GM19372 (cell line): ENCODE results near the gene NSF.
"Not testable (repeated sequence)": the region's sequence is repeated elsewhere in the genome, so short reads cannot be mapped to it uniquely, and the experiment has no call there.

Experiments
- ATAC-seq: cut with Tn5 transposase; IDR thresholded peaks from one replicate; pipeline ENCODE4 v1.9.1; 2021; ENCODE audit warnings: mild to moderate bottlenecking, low read depth, moderate library complexity; ENCODE audit not compliant: unreplicated experiment

Gene NSF

DNA sequence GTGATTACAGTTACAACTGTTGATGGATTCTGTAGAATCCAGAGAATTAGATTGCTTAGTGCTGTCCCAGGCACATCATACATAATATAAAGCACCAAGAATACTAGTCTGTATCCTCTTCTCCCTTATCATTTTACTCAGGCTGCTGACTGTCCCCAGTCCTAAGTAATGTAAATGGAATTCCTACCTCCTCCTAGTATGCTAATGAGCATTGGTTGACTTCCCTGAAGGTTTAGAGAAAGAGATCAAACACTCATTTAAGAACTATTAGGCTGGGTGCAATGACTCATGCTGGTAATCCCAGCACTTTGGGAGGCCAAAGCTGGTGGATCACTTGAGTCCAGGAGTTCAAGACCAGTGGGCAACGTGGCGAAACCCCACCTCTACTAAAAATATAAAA lies 37.0 kb downstream of the NSF start:
- not testable (repeated sequence) for ATAC-seq

- not testable (repeated sequence) for ATAC-seq
Observed at GRCh38 chr17:46628753-46629436, 38.4 kb downstream of the NSF start.

DNA sequence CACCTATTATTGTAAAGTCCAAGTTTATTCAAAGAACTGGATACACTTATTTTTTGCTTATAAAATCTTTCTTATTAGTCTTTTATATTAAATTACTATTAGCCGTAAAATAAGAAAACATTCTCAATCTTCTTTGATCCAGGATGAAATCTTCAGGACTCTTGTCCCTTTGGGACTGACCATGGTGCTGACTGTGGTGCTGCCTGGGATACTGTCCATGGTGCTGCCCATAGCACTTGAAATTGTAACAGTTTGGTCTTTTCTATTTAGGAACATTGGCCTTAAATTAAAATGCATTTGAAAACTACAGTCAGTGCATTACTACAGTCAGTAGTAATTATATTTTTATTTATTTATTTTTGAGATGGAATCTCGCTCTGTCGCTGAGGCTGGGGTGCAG lies 41.7 kb downstream of the NSF start:
- not testable (repeated sequence) for ATAC-seq

DNA sequence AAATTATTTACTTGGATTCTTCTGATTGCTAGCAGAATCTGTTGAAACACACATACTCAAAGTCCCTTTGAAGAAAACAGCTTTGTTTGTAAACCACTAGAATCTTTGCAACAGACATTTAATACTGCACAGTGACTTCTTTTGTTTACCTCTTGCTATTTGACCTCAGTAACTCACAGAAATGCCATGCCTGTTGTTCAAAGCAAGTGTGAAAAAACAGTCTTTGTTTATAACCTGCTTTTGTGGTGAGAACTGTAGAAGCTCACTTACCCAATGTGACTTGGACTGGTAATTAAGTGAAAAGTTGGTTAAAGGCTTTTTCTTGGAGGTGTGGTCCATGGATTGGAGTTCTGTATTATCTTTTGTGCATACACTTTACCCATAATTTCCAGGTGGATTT lies 44.4 kb downstream of the NSF start:
- ATAC-seq: not testable (repeated sequence)

GRCh38 chr17:46641861-46642656 lies 51.6 kb downstream of the NSF start:
- ATAC-seq: not testable (repeated sequence)

DNA sequence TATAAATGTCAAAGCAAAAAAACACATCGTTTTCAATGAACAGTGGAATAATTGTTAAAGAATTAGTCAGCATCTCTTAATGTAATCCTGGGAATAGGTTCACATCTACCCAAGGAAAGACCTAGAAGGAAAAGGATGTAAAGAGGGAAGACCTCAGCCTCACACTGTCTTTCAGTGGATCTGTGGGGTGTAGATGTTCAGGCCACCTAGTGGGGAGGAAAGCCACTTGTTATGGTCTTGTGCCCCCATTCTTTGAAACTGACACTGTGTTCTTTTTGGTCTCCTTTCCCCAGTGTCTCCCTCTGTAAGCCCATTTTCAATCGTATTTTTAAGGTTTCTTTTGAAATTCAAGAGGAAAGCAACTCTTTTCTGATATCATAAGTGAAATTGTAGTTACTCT lies 56.8 kb downstream of the NSF start:
- not testable (repeated sequence) for ATAC-seq

- ATAC-seq: not testable (repeated sequence)
Observed at GRCh38 chr17:46647688-46648278, 57.3 kb downstream of the NSF start.

GRCh38 chr17:46649246-46649645 lies 58.8 kb downstream of the NSF start:
- ATAC-seq: not testable (repeated sequence)

DNA sequence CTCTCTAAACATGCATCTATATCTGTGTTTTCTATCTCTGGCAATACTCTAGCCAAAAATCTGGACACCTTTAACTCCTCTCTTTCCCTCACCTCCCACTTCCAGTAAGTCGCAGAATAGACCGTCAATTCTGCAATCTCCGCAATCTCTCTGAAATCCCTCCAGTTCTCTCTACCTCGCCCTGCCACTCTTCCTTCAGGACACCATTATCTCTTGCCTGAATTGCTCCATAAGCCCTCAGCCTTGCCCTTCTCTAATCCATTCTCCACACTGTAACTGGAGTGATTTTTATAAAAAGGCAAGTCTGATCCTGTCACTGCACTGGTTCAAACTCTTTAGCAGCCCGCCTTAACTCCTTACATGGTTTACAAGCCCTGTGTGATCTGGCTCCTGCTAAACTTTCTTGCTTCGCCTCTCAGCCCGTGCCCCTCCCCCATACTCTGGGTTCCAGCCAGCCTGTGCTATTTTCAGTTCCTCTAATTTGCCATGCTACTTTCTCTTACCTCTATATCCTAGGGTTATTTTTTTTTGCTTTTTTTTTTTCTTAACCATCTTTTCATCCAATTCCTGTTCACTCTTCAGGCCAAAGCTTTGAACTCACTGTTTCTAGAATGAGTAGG lies 61.7 kb downstream of the NSF start:
- ATAC-seq: not testable (repeated sequence)

DNA sequence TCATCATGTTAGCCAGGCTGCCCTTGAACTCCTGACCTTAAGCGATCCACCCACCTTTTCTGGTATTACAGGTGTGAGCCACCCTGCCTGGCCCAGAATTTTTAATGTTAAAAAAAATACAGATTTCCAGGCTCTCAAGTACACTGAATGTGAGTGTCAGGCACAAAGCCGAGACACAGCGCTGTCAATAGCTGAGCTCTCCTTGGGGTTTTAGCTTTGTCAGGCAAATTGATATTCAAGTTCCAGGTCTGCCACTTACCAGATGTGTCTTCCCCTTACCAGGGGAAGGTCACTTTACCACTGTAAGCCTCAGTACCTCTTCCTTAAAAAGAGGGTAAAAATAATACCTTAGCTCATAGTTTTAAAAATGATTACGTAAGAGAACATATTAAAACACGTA lies 67.8 kb downstream of the NSF start:
- not testable (repeated sequence) for ATAC-seq

- ATAC-seq: not testable (repeated sequence)
Observed at GRCh38 chr17:46659702-46660101, 69.2 kb downstream of the NSF start.

DNA sequence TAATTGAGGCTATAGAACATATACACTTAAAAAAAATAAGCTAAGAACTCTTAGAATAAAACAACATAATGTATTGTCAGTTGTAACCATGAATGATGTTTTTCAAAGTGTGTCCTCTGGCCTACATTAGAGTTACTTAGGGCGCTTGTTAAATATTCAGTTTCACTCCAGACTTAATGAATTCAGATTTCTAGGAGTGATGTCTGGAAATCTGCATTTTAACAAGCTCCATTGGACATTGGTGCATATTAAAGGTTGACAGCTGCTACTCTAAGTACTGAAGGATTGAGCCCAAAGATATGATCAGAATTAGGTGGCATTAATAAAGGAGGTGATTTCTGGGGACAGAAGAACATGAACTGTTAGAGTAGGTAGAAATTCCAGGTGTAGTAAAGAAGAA lies 72.7 kb downstream of the NSF start:
- ATAC-seq: not testable (repeated sequence)

DNA sequence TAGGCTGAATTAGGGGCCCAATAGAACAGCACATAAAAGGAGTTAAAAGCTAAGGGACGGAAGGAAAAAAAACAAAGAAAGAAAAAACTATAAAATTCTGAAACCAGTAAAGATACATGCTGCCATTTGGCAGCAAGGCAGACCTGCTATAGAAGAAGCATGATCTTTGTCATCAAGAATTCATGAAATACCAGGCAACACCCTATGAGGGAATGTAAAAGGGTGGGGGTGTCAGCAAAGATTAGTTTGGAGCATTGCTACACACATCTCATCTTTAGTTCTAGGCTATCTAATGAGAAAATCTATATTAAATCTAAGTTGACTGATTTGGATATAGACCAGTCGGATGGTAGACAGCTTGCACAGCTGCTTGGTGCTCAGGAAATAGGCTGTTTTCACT lies 73.1 kb downstream of the NSF start:
- not testable (repeated sequence) for ATAC-seq

GRCh38 chr17:46665969-46666368 lies 75.5 kb downstream of the NSF start:
- not testable (repeated sequence) for ATAC-seq

- ATAC-seq: not testable (repeated sequence)
Observed at GRCh38 chr17:46670789-46671188, 80.3 kb downstream of the NSF start.

- not testable (repeated sequence) for ATAC-seq
Observed at GRCh38 chr17:46672777-46673176, 82.3 kb downstream of the NSF start.

GRCh38 chr17:46677819-46678218 lies 87.3 kb downstream of the NSF start:
- ATAC-seq: not testable (repeated sequence)

DNA sequence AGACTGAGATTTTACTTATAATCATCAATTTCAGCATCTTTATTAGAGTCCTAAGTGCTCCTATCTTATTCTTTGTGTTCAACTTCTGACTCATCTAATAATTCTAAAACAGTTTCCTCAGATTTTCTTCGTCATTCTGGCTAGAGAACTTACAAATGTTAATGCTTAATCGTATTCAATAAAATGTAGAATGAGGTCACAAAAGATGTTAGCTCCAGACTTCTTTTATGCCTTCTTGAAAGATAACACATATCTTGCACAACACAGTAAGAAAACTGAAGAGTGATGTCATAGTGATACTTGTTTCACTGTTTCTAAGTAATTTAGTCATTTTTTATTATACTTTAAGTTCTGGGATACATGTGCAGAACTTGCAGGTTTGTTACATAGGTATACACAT lies 93.2 kb downstream of the NSF start:
- not testable (repeated sequence) for ATAC-seq

DNA sequence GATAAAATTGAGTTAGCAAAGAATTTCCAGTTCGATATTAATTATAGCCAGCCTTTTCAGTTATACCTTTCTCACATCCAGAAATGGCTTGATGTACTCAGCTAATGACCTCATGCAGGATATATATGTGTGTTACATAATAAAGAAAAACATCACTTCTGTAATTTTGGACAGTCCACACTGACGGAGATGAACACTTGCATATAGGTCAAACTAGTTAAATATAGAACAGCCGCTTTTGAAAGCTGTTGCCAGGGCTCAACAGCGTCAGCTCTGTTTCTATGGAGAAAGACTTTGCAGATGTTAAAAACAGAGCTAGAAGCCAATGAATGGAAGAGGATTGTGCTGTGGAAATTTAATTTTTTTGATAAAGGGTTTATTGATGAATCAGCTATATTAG lies 94.8 kb downstream of the NSF start:
- not testable (repeated sequence) for ATAC-seq

GRCh38 chr17:46692196-46692595 lies 101.7 kb downstream of the NSF start:
- ATAC-seq: not testable (repeated sequence)

DNA sequence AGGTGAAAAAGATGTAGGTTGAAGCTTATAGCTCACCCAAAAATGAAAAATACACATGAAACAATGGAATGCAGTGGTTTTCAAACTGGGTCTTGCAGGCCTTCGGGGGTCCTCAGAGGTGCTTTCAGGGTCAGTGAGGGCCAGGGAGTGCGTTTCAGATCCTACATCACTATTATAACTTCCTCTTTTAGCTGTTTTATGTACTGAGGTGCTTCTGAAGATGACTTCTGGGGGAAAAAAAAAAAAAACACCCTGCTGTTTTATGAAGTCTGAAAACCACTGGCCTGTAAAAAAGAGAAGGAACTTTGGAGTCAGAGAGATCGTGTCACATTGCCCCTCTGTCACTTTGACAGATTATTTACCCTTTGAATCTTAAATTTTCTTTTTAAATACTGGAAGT lies 102.8 kb downstream of the NSF start:
- not testable (repeated sequence) for ATAC-seq
